ENCODE data around the gene ANKRD49.

Gene ANKRD49

DNA sequence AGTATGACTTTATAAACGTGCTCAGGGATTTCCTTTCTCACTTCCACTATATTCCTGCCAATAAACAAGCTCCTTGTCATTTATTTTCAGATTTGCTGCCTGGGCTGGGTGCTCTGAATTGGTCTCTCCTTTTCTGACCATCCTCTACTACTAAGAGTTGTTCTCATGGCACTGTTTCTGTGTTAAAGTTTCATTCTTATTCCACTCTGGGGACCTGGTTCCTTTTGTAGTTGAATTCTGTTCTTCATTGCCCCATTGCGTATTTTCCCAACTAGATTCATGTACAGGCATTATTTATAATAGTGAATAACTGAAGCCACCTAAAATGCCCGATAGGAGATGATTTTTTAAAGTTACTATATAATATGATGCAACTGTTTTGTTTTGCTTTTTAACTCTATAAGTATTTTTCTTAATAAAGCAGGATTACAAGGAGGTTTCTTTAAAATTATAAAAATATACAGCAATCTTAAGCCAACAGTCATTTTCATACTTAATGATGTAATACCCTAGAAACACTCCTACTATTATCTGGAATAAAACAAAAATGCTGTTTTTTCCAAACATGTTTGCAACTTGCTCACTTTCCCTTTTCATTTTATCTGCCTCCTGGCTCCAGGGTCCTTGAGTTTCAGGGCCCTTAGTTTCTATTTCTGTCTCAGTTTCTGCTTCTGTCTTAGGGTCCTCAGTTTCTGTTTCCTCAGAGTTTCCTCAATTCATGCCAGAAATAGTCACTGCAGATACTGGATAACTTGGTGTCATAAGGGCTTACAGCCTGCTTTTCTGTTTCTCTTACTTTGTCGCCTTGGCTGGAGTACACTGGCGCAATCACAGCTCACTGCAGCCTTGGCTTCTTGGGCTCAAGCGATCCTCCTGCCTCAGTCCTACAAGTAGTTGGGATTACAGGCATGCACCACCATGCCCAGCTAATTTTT is 40.2 kb downstream of the ANKRD49 start:
- TF ChIP-seq TAF1 (IDR thresholded peaks at IDR 0.05; ENCODE audit: low read depth) (no peak), FOXM1 (IDR thresholded peaks at IDR 0.05; ENCODE audit: borderline replicate concordance, low read depth) (no peak)
- TF ChIP-seq, protein P1, sequence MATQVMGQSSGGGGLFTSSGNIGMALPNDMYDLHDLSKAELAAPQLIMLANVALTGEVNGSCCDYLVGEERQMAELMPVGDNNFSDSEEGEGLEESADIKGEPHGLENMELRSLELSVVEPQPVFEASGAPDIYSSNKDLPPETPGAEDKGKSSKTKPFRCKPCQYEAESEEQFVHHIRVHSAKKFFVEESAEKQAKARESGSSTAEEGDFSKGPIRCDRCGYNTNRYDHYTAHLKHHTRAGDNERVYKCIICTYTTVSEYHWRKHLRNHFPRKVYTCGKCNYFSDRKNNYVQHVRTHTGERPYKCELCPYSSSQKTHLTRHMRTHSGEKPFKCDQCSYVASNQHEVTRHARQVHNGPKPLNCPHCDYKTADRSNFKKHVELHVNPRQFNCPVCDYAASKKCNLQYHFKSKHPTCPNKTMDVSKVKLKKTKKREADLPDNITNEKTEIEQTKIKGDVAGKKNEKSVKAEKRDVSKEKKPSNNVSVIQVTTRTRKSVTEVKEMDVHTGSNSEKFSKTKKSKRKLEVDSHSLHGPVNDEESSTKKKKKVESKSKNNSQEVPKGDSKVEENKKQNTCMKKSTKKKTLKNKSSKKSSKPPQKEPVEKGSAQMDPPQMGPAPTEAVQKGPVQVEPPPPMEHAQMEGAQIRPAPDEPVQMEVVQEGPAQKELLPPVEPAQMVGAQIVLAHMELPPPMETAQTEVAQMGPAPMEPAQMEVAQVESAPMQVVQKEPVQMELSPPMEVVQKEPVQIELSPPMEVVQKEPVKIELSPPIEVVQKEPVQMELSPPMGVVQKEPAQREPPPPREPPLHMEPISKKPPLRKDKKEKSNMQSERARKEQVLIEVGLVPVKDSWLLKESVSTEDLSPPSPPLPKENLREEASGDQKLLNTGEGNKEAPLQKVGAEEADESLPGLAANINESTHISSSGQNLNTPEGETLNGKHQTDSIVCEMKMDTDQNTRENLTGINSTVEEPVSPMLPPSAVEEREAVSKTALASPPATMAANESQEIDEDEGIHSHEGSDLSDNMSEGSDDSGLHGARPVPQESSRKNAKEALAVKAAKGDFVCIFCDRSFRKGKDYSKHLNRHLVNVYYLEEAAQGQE (IDR thresholded peaks at IDR 0.05; ENCODE audit: low read depth), result no peak

DNA sequence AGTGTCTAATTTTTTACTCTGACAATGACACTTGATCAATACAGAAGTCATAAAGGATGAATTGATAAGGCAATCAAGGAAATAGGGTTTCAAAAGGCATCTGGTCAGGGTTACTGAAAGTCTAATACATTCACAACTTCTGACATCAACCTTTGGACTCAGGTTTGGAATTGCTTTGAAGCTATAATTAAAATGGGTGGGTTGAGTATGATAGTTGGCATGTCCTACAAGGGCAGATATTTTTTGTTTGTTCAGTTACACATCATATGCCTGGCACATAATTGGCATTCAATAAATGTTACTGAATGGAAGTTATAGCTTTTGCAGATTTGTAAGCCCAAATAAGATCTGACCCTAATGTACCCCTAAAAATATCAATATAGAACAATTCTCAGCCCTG is 42.6 kb downstream of the ANKRD49 start:
- TF ChIP-seq, protein P2, sequence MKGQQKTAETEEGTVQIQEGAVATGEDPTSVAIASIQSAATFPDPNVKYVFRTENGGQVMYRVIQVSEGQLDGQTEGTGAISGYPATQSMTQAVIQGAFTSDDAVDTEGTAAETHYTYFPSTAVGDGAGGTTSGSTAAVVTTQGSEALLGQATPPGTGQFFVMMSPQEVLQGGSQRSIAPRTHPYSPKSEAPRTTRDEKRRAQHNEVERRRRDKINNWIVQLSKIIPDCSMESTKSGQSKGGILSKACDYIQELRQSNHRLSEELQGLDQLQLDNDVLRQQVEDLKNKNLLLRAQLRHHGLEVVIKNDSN (IDR thresholded peaks at IDR 0.05), result no peak
- TF ChIP-seq TCF12 (IDR thresholded peaks at IDR 0.05; ENCODE audit: low read depth), result no peak
- TF ChIP-seq TEAD4 (IDR thresholded peaks at IDR 0.05), result no peak
- no peak for TF ChIP-seq ZBTB7A (IDR thresholded peaks at IDR 0.05; ENCODE audit: low read depth)
- no peak for TF ChIP-seq YY1 (IDR thresholded peaks at IDR 0.05; ENCODE audit: low read depth)
- TF ChIP-seq EP300 (IDR thresholded peaks at IDR 0.05; ENCODE audit: borderline replicate concordance), result no peak

DNA sequence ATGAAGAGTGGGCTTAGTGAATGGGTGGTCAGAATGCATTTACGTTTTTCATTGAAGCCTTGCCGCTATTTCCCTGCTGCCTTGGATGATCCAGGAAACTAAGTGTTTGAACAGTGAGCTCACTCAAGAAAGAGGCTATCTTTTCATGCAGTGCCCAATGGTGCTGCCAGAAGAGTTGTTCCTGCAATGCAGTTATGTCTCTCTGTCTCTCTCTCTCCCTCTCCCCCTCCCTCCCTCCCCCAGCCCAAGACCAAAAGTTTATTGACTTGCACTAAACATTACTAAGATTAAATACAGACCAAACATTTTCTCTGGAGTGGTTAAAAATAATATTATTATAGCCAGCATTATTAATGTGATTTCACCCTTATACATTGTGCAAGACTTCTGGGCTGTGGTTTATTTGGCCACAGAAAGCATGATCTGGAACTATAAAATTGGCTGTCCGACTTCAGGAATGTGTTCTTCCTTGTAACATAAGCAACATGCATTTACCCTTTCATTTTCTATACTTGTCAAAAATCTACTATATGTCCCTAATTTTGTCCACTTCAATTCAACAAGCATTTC is 43.3 kb downstream of the ANKRD49 start:
- TF ChIP-seq, protein P2 (IDR thresholded peaks at IDR 0.05), result no peak
- TF ChIP-seq CREB1 (IDR thresholded peaks at IDR 0.05; ENCODE audit: low read depth) (no peak), TEAD4 (IDR thresholded peaks at IDR 0.05) (no peak), TAF1 (IDR thresholded peaks at IDR 0.05; ENCODE audit: low read depth) (no peak), TCF12 (IDR thresholded peaks at IDR 0.05; ENCODE audit: low read depth) (no peak), EP300 (IDR thresholded peaks at IDR 0.05; ENCODE audit: borderline replicate concordance) (no peak), FOXM1 (IDR thresholded peaks at IDR 0.05; ENCODE audit: borderline replicate concordance, low read depth) (no peak), CEBPB (IDR thresholded peaks at IDR 0.05) (no peak), EGR1 (IDR thresholded peaks at IDR 0.05) (no peak), NFIC (IDR thresholded peaks at IDR 0.05) (no peak), ZBTB7A (IDR thresholded peaks at IDR 0.05; ENCODE audit: low read depth) (no peak), RAD21 (IDR thresholded peaks at IDR 0.05; ENCODE audit: low read depth) (no peak), YY1 (IDR thresholded peaks at IDR 0.05; ENCODE audit: low read depth) (no peak)
- TF ChIP-seq, protein P1 (IDR thresholded peaks at IDR 0.05; ENCODE audit: low read depth), result no peak
- TF ChIP-seq, protein P3, sequence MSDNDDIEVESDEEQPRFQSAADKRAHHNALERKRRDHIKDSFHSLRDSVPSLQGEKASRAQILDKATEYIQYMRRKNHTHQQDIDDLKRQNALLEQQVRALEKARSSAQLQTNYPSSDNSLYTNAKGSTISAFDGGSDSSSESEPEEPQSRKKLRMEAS (IDR thresholded peaks at IDR 0.05), result no peak

DNA sequence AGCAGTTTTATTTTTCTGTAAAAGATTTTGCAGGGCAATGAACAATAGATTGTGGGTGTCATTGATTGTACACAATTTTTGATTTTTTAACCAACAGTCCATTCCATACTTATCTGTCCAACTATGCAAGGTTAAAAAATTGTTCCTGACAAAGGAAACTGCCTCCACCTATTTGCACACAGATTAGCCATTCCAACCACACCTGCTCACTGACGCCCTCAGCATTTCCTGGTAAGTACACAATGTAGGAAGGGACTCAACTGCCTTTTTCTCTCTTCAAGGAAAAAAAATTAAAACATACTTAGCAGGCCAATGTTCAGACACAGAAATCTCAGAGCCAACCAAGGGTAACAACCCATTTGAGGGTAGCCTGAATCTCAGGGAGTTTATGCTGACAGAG is 45.6 kb downstream of the ANKRD49 start:
- TF ChIP-seq TEAD4 (IDR thresholded peaks at IDR 0.05) (no peak), TCF12 (IDR thresholded peaks at IDR 0.05; ENCODE audit: low read depth) (no peak), EP300 (IDR thresholded peaks at IDR 0.05; ENCODE audit: borderline replicate concordance) (no peak), FOXM1 (IDR thresholded peaks at IDR 0.05; ENCODE audit: borderline replicate concordance, low read depth) (no peak), YY1 (IDR thresholded peaks at IDR 0.05; ENCODE audit: low read depth) (no peak), CEBPB (IDR thresholded peaks at IDR 0.05) (no peak), CREB1 (IDR thresholded peaks at IDR 0.05; ENCODE audit: low read depth) (no peak), TAF1 (IDR thresholded peaks at IDR 0.05; ENCODE audit: low read depth) (no peak), NFIC (IDR thresholded peaks at IDR 0.05) (no peak), RAD21 (IDR thresholded peaks at IDR 0.05; ENCODE audit: low read depth) (no peak), EGR1 (IDR thresholded peaks at IDR 0.05) (no peak), ZBTB7A (IDR thresholded peaks at IDR 0.05; ENCODE audit: low read depth) (no peak)
- TF ChIP-seq, protein P2 (IDR thresholded peaks at IDR 0.05), result no peak
- TF ChIP-seq, protein P1 (IDR thresholded peaks at IDR 0.05; ENCODE audit: low read depth), result no peak
- TF ChIP-seq, protein P3 (IDR thresholded peaks at IDR 0.05), result no peak
